WTC11 (cell line): ENCODE measurements around the gene CETN2.

ENCODE experiments used
- ATF2 ChIP-seq: sonication (generic); formaldehyde crosslinking; IDR thresholded peaks from 2 replicates; pipeline ENCODE4 v1.8.1; 2022; ENCODE audit warnings: low read depth, missing genetic modification reagents, borderline replicate concordance
- ATF3 ChIP-seq: sonication (generic); formaldehyde crosslinking; conservative IDR thresholded peaks from 2 replicates; pipeline ENCODE4 v1.8.1; 2022; ENCODE audit warnings: mild to moderate bottlenecking, missing genetic modification reagents
- CREM ChIP-seq: sonication (generic); formaldehyde crosslinking; IDR thresholded peaks from 2 replicates; pipeline ENCODE4 v1.8.1; 2022; ENCODE audit warnings: mild to moderate bottlenecking, missing genetic modification reagents, moderate library complexity
- CTCF ChIP-seq: fragments of 200-600 bp; IDR thresholded peaks from 2 replicates; pipeline ENCODE4 v1.8.0; 2022; ENCODE audit warnings: antibody characterized with exemption
- E2F1 ChIP-seq: sonication (generic); formaldehyde crosslinking; IDR thresholded peaks from 2 replicates; pipeline ENCODE4 v1.8.0; 2022; ENCODE audit warnings: mild to moderate bottlenecking, missing genetic modification reagents
- E2F4 ChIP-seq: sonication (generic); formaldehyde crosslinking; IDR thresholded peaks from 2 replicates; pipeline ENCODE4 v1.8.1; 2022; ENCODE audit warnings: low read depth, mild to moderate bottlenecking, moderate library complexity, missing genetic modification reagents, borderline replicate concordance
- FOXJ3 ChIP-seq: sonication (generic); formaldehyde crosslinking; IDR thresholded peaks from 2 replicates; pipeline ENCODE4 v1.9.0; 2021; ENCODE audit warnings: missing genetic modification reagents, mild to moderate bottlenecking, borderline replicate concordance
- FOXP4 ChIP-seq: sonication (generic); formaldehyde crosslinking; IDR thresholded peaks from 2 replicates; pipeline ENCODE4 v1.8.0; 2022; ENCODE audit warnings: mild to moderate bottlenecking, missing genetic modification reagents
- IRF1 ChIP-seq: sonication (generic); formaldehyde crosslinking; IDR thresholded peaks from 2 replicates; pipeline ENCODE4 v1.8.0; 2023; ENCODE audit warnings: missing genetic modification reagents
- NR1H2 ChIP-seq: sonication (generic); formaldehyde crosslinking; IDR thresholded peaks from 2 replicates; pipeline ENCODE4 v1.9.0; 2021; ENCODE audit warnings: mild to moderate bottlenecking, moderate library complexity, missing genetic modification reagents
- NR3C1 ChIP-seq: sonication (generic); formaldehyde crosslinking; conservative IDR thresholded peaks from 2 replicates; pipeline ENCODE4 v1.8.1; 2023; ENCODE audit warnings: low read depth, mild to moderate bottlenecking, missing genetic modification reagents
- SP1 ChIP-seq: sonication (generic); formaldehyde crosslinking; conservative IDR thresholded peaks from 2 replicates; pipeline ENCODE4 v1.8.1; 2022; ENCODE audit warnings: missing genetic modification reagents
- TCF7 ChIP-seq: sonication (generic); formaldehyde crosslinking; IDR thresholded peaks from 2 replicates; pipeline ENCODE4 v1.8.0; 2022; ENCODE audit warnings: mild to moderate bottlenecking, low read depth, missing genetic modification reagents, moderate library complexity
- ZNF416 ChIP-seq: fragments of 250-450 bp; sonication (Bioruptor Pico); IDR thresholded peaks from 2 replicates; pipeline ENCODE4 v1.9.0; 2021; ENCODE audit warnings: mild to moderate bottlenecking, inconsistent platforms

GRCh38 chrX:152878976-152879755 is 48.6 kb upstream of the CETN2 start:
- TF ChIP-seq CTCF (no peak), NR1H2 (CRISPR knock-in tag) (no peak), CREM (CRISPR knock-in tag) (no peak), ATF2 (CRISPR knock-in tag) (no peak), FOXJ3 (no peak), ATF3 (no peak), ZNF416 (CRISPR knock-in tag) (no peak), TCF7 (CRISPR knock-in tag) (no peak), NR3C1 (CRISPR knock-in tag) (no peak), IRF1 (CRISPR knock-in tag) (no peak), SP1 (CRISPR knock-in tag) (no peak), E2F1 (CRISPR knock-in tag) (no peak), E2F4 (no peak), FOXP4 (no peak)
